ES-I3 (cell line): ENCODE measurements around the gene BACE2.
"Not testable (repeated sequence)": the region's sequence is repeated elsewhere in the genome, so short reads cannot be mapped to it uniquely, and the experiment has no call there.

Experiments
- H3K36me3 ChIP-seq: 2 replicates; pipeline ENCODE4 v1.6.1; 2013; ENCODE audit warnings: mild to moderate bottlenecking, low read length, control low read depth, moderate library complexity; ENCODE audit not compliant: insufficient read depth
- H3K4me1 ChIP-seq: 2 replicates; pipeline ENCODE4 v1.6.1; 2013; ENCODE audit warnings: mild to moderate bottlenecking, control low read depth, low read length; ENCODE audit not compliant: insufficient read depth
- H3K9ac ChIP-seq: 2 replicates; pipeline ENCODE4 v1.6.1; 2013; ENCODE audit warnings: low read depth, mild to moderate bottlenecking, low read length, moderate library complexity
- H3K9me3 ChIP-seq: 2 replicates; pipeline ENCODE4 v1.6.1; 2013; ENCODE audit warnings: mild to moderate bottlenecking, low read length, moderate library complexity; ENCODE audit not compliant: control insufficient read depth, insufficient read depth

Gene BACE2

DNA sequence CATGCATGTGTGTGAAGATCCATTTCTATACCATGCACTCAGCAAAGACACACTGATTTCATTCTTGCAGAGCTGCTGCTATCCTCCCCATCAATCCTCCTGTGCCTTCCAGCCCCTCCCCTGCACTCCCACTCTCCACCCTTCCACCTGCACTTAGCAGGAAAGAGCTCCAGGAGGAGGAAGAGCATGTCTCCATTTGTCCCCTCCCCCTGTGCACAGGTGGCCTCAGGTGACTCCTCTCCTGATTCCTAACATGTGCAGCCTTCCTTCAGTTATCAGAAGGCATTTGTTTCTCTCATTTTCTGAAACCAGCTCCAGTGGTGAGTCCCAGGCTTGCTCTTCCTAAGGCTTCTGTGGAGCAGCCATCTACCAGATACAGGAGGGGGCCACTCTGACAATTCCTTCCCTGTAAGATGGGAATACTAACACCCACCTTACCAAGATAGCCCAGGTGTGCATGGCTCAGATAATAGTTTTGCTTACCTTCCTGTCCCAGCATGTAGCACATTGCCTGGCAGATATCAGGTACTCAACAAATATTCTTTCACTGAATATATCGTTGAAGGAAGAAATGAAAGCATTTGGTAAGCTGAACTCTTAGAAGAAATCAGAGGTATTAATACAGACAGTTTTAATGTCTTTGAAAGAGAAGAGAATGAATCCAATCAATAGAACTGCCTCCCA, 126.7 kb downstream of the BACE2 start:
- H3K4me1 ChIP-seq, result no peaks in the 10 kb centered on the region

DNA sequence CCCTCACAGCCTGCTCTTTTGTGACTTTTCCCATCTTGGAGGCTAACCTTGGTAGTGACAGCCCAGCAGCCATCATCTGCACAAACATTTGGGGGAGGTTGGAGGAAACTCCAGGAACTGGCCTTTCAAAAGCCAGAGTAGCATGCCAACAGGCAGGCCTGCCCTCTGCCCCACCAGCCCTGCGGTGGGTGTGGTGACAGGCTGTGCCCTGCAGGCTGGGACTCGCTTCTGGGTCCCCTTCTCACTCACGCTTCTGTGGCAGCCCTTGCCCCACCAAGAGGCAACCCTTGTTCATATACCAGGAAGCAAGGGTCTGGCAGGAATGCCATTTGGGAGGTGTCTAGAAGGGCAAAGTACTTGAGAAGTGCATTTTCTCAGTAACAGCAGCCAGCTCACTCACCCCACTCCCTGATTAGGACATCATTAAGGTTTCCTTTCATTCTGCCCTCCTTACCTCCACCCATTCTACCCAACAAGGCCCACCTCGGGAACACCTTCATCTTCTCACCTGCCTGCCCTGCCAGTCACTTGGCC, 127.8 kb downstream of the BACE2 start:
- Histone ChIP-seq H3K9ac (no peak overlapping the region), H3K9me3 (no peaks in the 10 kb centered on the region), H3K4me1 (no peaks in the 10 kb centered on the region), H3K36me3 (no peaks in the 10 kb centered on the region)

More for the DNA sequence above, 126.7 kb downstream of the BACE2 start:
- H3K36me3 ChIP-seq, result no peaks in the 10 kb centered on the region
- no peaks in the 10 kb centered on the region for H3K9me3 ChIP-seq
- no peak overlapping the region for H3K9ac ChIP-seq

DNA sequence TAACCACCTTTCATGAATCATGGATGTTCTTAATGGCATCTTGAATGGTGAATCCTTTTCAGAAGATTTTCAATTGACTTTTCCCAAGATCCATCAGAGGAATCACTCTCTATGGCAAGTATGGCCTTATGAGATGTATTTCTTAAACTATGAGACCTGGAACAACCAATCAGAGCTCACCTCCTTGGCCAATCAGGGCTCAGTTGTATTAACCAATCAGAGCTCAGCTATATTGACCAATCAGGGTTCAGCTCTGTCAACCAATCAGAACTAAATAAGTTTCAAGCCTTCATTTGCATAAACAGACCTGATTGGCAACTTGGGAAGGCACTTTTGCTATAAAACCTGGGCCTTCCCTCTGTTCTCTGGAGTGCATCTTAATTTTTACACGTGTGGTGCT, 135.0 kb downstream of the BACE2 start:
- Histone ChIP-seq H3K9ac (no peak overlapping the region), H3K4me1 (no peaks in the 10 kb centered on the region), H3K36me3 (no peaks in the 10 kb centered on the region), H3K9me3 (no peaks in the 10 kb centered on the region)

DNA sequence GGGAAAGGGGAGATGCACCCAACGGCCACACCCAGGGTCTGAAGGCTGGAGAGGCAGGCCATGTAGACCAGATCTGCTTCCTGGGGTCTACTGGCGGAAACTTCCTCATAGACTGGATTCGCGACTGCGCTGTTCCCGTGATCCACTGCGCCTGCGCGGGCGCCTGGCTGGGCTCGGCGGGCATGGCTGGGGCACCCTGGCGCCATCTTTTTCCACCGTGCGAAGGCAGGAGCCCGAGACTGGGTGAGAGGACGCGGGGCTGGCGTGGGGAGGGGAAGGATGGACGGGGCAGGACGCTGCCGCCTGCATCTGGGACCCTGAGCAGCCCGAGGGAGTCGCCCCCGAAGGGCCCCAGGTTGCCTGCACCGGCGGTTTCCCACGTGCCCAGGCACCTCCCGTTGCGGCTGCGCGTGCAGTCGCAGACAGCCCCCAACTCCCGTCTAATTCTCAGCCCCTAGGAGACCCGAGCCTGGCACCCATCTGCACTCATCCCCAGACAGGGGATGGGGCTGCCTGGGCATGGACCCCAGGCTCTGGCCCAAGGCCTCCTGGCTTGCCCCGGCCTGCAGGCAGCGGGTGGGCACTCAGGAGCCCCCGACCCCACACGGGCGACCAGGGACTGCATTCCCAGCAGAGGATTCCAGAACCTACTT, 136.2 kb downstream of the BACE2 start:
- no peaks in the 10 kb centered on the region for H3K4me1 ChIP-seq
- H3K36me3 ChIP-seq, result no peaks in the 10 kb centered on the region
- no peak overlapping the region for H3K9ac ChIP-seq
- no peaks in the 10 kb centered on the region for H3K9me3 ChIP-seq

DNA sequence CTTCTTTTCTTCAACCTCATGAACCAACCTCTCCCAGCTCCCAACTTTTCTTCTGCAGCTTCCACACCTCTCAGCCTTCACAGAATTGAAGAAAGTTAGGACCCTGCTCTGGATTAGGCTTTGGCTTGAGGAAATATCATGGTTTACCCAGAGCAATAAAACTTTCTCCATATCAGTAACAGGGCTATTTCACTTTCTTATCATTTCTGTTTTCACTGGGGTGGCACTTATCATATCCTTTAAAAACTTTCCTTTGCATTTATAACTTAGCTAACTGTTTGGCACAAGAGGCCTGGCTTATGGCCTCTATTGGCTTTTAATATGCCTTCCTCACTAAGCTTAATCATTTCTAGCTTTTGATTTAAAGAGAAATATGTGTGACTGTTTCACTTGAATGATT, 139.3 kb downstream of the BACE2 start:
- Histone ChIP-seq H3K9me3 (no peaks in the 10 kb centered on the region), H3K36me3 (no peaks in the 10 kb centered on the region), H3K9ac (no peak overlapping the region), H3K4me1 (no peaks in the 10 kb centered on the region)

DNA sequence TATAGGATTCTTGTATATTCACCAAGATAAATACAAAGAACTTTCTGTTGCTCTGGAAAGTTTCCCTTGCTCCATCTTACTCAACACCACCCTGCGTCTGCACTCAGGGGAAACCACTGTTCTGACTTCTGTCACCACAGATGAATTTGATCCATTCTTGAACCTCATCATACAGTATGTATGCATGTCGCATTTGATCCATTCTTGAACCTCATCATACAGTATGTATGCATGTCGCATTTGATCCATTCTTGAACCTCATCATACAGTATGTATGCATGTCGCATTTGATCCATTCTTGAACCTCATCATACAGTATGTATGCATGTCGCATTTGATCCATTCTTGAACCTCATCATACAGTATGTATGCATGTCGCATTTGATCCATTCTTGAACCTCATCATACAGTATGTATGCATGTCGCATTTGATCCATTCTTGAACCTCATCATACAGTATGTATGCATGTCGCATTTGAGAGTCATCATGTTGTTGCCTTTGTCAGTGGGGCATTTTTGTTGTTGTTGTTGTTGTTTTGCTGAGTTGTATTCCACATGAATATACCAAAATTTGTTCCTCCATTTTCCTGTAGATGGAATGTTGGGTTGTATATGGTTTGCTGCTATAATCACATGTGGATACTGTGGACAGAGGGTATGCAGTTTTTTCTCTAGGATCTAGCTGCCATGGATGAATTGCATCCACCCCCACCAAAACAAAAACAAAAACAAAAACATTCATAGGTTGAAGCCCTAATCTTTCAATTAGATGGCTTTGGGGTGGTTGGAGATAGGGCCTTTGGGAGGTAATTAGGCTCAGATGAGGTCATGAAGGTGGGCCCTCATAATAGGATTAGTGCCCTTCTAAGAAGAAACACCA, 145.6 kb downstream of the BACE2 start:
- H3K9ac ChIP-seq, H3K4me1 ChIP-seq, H3K36me3 ChIP-seq, H3K9me3 ChIP-seq: not testable (repeated sequence)

DNA sequence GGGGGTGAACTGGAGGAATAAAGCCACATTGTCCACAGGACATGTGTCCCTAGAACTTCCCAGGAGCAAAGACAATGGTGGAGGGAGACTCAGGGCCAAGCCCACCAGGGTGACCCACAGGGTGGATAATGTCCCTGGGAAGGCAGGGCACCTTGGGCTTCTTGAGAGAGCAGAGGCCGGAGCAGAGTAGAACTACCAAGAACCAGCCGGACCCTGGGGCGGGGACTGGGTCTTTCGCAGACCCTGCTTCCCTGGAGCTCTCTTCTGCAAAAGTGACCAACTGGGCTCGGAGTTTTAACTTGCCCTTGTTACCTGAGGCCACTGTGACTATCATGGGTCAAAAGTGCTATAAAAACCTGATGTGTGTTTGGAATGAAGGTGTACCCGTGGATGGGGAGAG, 147.8 kb downstream of the BACE2 start:
- Histone ChIP-seq H3K36me3 (no peaks in the 10 kb centered on the region), H3K9ac (no peak overlapping the region), H3K9me3 (no peaks in the 10 kb centered on the region), H3K4me1 (no peaks in the 10 kb centered on the region)

DNA sequence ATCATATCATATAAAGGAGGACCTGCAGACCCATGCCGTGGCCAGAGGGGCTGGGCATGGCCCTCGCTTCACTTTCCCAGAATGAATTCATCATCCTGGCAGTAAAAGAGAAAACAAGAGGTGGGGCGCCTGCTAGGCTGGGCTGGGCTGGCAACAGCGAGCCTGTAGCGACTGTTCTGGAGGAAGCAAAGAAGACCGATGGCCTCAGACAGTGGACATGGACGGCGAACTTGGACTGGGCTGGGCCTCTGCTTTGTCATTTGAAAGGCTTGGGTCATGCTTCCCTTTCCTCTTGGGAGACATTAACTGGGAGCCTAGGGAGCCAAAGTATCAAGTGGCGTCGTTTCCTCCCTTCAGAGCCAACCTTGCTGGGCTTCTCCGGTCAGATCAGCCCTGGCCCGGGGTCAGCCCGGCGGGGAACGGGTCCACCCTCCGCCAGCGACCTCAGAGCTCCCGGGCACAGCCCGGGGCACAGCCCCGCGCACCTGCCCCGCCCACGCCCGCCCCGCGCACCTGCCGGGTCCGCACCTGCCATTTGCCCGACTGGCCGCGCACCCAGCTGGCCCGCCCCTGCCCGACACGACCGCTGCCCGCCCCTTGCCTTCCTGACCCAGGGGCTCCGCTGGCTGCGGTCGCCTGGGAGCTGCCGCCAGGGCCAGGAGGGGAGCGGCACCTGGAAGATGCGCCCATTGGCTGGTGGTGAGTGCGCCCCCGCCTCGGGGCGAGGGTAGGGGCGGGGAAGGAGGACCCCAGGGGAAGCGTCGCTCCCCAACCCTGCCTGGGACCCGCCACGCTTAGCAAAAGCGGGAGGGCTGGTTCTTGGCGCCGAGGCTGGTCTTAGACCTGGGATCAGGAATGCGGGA, 148.5 kb downstream of the BACE2 start, which contains the start of gene FAM3B:
TSS of gene FAM3B (plus strand) at position 602 of the 863 bp plus-strand sequence. CDS start at position 681, 79 bp downstream.
- H3K4me1 ChIP-seq, result no peaks in the 10 kb centered on the region
- no peaks in the 10 kb centered on the region for H3K9me3 ChIP-seq
- no peaks in the 10 kb centered on the region for H3K36me3 ChIP-seq
- H3K9ac ChIP-seq, result peak within 1 kb of the TSS; percentile 58; the same call in 1 of the 2 replicates

DNA sequence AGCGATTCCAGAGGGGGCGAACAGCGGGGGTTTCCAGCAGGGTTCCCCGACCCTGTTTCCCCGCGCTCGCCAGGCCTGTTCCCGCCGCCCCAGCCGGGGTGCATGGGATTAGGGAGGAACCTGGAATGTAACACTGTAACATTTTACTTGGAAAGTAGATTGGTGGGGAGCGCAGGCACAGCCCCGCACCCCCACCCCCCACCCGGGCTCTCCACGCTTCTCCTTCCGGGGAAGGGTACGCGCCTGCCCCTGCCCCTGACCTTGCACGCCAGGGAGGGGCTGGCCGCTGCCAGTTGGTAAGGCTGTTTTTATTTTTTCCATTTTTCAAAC, 149.1 kb downstream of the BACE2 start:
- Histone ChIP-seq H3K9ac (peak overlapping the region; percentile 58; the same call in 1 of the 2 replicates), H3K9me3 (no peaks in the 10 kb centered on the region), H3K4me1 (no peaks in the 10 kb centered on the region), H3K36me3 (no peaks in the 10 kb centered on the region)

DNA sequence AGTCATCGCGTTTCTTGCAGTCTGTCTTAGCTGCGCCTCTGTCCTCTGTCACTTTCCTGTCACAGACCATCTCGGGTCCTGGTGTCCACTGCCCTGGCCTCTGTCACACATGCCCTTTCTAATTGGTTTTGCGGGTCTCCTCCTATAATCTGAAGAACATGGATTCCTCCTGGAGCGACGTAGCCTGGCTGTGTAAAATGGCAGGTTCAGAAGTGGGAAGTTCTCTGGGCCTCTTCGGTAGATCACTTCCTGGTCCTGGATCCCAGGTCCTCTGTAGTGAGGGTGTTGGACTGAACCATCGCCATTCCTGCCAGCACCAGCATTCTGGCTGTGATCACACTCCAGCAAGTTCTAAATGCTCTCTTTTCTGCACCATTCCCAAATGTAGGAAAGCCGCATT, 149.5 kb downstream of the BACE2 start:
- no peaks in the 10 kb centered on the region for H3K36me3 ChIP-seq
- no peaks in the 10 kb centered on the region for H3K9me3 ChIP-seq
- H3K4me1 ChIP-seq, result no peaks in the 10 kb centered on the region
- H3K9ac ChIP-seq, result peak overlapping the region; percentile 58; the same call in 1 of the 2 replicates

DNA sequence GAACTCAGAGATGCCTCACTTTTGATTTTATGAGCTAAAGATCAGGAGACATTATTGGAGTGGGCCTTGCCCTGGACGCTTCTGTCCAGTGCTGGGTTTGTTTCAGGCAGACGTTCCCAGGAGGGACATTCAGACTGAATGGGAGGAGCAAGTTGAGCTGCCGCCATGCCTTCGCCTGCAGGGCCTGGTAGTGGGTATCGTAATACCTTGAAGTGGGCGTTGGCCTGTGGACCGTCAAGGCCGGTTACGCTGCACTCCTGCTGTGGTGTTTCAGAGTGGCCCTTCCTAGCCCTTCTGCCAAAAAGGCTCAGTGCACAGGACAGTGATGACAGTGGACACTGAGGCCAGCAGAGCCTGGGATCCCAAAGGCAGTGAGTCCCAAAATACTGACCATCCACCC, 150.3 kb downstream of the BACE2 start:
- Histone ChIP-seq H3K9ac (no peak overlapping the region), H3K4me1 (no peaks in the 10 kb centered on the region; the same call in 1 of the 2 replicates), H3K36me3 (no peaks in the 10 kb centered on the region), H3K9me3 (no peaks in the 10 kb centered on the region)

DNA sequence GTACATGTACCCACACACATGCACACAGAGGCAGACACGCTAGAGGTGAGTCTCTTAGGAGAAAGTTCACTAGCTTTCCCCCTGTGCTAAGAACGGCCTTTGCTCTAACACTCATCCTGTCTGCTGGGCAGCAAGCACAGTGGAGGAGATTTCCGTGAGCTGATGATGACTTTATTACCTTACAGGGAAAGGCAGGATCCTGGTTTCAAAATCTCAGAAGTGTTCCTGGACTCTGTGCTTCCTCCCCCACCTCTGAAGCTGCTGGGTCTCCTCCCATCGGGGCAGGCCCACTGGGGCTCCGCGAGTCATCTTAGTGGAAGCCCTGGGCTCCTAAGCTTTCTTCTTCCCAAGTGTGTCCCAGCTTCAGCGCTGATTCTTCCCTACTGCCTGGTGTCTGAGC, 151.3 kb downstream of the BACE2 start:
- Histone ChIP-seq H3K4me1 (no peaks in the 10 kb centered on the region; the same call in 1 of the 2 replicates), H3K9ac (no peak overlapping the region), H3K9me3 (no peaks in the 10 kb centered on the region), H3K36me3 (no peaks in the 10 kb centered on the region)

DNA sequence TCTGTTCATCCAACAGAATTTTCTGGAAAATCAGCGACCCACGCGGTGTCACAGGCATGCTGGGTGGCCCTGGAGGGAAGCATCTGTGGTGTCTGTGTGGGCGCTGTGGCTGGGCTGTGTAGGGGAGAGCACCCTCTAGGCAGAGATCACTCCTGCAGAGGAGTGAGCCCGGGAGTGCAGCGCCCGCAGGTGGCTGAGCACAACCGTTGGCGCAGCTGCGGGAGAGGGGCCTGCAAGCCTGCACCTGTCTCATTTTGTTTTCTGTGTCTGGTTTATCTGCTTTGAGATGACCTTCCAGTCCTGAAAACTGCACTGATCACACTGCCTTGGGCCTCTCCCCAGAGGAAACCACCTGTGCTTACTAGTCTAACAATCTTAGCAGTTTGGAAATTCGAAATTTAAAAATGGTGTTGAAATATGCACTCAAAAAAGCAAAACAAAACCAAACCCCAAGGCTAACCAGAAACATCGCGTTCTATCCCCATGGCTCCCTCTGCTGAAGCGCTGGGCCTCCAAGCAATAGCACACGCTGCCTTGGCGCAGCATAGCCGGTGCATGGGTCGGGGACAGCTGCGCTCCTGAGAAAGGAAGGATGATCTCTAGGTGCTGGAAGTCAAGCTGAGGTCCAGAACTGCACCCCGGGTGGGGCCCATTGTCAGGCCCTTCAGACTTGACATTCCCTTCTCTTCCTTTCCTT, 153.4 kb downstream of the BACE2 start:
- no peaks in the 10 kb centered on the region; the same call in 1 of the 2 replicates for H3K4me1 ChIP-seq
- H3K9ac ChIP-seq, result no peak overlapping the region
- H3K36me3 ChIP-seq, result no peaks in the 10 kb centered on the region

More for the DNA sequence above, 153.4 kb downstream of the BACE2 start:
- no peaks in the 10 kb centered on the region for H3K9me3 ChIP-seq
